HG03139 (cell line): ENCODE measurements around the gene SCN2A.

Experiments used
- ATAC-seq: cut with Tn5 transposase; IDR thresholded peaks from one replicate; pipeline ENCODE4 v1.9.1; 2021; ENCODE audit not compliant: unreplicated experiment

Gene SCN2A

GRCh38 chr2:165239230-165239629 is at the start of gene SCN2A:
Gene SCN2A, plus strand, starts transcription at chr2:165239414. Its CDS starts 56,410 bp downstream, at chr2:165295824.
- ATAC-seq = peak; percentile 69

- ATAC-seq = no peak
Observed at GRCh38 chr2:165191096-165191728, 48.0 kb upstream of the SCN2A start.

DNA sequence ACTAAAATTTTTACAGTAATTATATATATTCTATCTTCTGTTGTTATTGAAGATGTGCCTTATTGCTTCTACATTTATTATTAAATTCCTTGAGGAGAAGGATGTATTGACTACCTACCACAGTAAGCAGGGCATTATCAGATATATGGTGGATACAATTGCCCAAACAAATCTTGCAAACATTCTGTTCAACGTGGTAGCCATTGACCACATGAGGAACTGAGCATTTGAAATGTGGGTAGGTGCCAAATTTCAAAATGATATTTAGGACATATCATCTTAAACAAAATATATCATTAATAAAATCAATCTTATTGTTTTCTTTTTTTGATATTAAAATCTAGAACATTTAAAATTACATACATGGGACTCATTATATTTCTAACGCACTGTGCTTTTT is 46.5 kb upstream of the SCN2A start:
- ATAC-seq = no peak

DNA sequence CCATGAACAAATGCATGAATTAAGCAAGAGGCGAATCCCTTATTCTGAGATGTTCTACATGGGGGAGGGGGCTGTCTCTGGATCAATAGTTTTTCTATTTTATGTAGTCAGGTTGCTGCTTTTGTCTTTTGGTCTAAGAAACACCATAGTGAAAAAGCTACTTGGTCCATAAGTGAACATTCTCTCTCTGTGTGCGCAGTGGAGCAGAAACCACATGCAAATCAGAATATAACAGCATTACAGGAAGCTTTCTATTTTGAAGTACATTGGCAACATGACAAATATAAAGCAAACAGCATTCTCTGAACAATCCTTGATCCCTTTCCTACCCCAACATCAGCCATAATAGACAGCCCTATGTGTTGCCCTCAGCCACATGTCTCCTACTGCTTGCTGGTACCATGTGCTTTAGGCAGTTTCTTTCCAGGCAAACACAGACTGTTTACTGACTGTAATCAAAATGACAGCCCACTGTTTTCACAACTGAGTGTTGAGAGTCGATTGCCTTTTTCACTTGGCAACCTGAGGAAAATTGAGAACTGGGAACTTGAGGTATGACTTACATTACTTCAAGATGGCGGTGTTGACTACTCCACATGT is 45.9 kb upstream of the SCN2A start:
- ATAC-seq = peak; percentile 92

- no peak for ATAC-seq
Observed at GRCh38 chr2:165196411-165196810, 42.8 kb upstream of the SCN2A start.

- no peak for ATAC-seq
Observed at GRCh38 chr2:165197346-165197745, 41.9 kb upstream of the SCN2A start.

GRCh38 chr2:165198181-165198580 is 41.0 kb upstream of the SCN2A start:
- ATAC-seq = no peak

GRCh38 chr2:165202239-165202638 is 37.0 kb upstream of the SCN2A start:
- ATAC-seq = no peak

DNA sequence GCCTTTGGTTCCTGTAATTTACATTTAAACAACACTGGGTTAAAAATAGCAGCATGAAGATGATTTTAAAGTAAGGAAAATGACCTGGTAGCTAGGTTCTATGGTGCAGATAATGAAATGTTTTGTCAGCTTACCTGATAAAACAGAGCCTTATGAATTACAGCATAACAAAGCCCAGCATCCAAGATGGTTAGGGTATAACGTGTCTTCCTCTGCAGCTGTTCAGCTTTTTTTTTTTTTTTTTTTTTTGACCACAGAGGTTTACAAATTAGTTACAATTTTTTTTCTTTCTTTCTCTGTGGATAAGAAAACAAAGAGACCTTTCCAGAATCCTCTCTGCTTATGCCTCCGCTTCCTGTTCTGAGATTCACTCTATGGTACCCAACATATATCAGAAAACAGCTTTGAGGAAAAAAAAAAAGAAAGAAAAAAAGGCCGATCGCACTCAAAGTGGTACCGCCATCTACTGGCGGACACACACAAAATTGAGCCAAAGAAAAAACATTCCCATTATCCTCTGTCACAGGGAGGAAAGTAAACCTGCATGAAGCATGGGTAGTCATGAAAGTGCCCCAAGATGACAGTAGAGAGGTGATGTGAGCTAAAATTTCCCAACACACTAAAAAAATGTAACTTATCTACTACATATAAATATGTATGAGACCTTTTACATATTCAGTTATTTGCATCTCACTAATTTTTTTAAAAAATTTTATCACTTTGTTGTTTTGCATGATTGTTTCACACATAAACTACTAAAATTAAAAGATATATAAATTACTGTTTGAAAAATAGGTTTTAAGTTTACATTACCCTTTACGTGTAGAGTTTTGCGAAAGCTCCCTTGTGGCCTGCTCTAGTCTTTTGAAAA is 35.3 kb upstream of the SCN2A start, which contains the start of gene SCN3A:
SCN3A (minus strand) TSS at position 362 of the 871 bp plus-strand sequence. CDS start 27,656 bp downstream, outside the sequence.
- ATAC-seq = peak; percentile 73

- no peak for ATAC-seq
Observed at GRCh38 chr2:165205865-165206264, 33.3 kb upstream of the SCN2A start.

- ATAC-seq = no peak
Observed at GRCh38 chr2:165208094-165208493, 31.1 kb upstream of the SCN2A start.

DNA sequence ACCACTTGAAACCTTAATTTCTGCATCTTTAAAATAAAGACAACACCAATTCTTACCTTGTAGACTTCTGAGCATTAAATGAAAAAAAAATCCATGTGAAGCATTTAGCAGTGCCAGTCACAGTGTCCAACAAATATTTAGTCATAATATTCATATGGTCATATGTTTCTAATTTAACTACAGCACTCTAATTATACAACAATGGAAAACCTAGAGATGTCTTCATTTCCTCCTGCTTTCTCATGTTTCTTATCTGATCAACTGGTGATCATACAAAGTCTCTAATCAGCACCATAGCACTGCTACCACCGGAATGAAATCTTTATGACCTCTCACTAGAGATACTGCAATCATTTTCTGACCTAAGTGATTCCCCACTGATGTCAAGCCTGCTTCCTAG is 25.1 kb upstream of the SCN2A start:
- no peak for ATAC-seq

GRCh38 chr2:165219481-165219880 is 19.7 kb upstream of the SCN2A start:
- ATAC-seq = no peak

DNA sequence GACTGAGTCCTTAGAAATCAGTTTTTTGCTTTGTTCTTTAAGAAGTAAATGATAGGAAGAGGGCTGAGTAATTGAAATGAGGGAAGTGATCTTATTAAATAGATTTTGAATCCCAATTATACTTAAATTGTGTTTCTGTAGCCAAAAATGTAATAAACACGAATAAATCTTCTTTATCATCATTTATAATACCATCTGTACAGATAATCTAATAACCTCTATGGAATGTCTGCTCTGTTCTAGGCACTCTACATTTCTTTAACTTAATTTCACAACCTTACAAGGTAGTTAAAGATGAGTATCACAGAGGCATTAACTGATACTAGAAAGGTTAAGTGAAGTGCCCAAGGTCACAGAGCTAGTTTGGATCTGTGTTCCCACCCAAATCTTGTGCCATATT is 14.3 kb upstream of the SCN2A start:
- no peak for ATAC-seq

DNA sequence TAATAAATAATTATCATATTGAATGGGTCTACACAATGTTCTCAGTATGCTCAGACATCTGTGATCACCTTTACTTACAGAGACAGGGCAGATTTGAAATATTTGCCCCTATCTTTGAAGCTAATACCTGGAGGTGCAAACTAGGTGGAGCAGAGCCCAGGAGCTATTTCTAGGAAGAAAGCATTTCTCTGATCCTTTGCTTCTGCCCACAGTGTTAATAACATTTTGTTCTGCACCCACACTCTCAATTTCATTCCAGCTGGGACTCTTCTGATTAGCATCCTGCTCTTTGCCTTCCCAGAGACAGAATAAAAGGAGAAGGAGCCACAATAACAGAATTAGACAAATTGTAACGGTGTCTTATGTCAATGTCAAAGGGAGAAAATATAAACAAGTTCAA is 11.6 kb upstream of the SCN2A start:
- no peak for ATAC-seq

GRCh38 chr2:165237056-165237455 is 2.2 kb upstream of the SCN2A start:
- ATAC-seq = no peak

GRCh38 chr2:165238295-165238694 is 919 bp upstream of the SCN2A start:
- no peak for ATAC-seq

DNA sequence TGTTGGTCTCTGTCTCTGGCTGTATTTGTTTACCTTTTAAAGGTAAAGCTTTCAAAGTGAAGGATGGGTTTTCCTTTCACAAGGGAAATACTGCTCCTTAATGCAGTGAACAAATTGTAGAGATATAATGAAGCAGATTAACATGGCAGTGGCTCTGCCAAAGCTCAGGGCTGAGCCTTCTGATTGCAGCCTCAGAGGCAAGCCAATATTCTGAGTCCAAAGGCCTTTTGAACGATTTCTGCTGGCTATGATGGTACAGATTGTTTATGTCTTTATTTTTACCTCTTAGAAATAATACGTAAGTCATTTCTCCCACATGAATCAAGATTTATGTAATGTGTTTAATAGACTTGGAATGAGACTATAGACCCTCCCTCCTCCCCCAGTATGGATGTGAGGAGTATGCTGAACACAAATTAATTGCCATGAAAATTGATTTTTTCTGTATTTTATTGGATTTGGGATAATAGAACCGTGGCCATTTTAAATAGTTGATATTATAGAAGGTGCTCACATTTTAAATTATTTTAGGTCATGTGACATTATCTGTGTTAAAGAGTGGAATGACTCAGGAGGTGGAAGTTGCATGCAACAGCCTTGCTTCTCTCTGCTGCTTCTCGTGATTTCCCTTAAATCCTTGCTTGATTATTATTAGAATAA is 772 bp downstream of the SCN2A start:
- no peak for ATAC-seq

GRCh38 chr2:165240916-165241315 is 1.7 kb downstream of the SCN2A start:
- ATAC-seq = no peak

GRCh38 chr2:165245081-165245793 is 6.0 kb downstream of the SCN2A start:
- ATAC-seq = no peak

DNA sequence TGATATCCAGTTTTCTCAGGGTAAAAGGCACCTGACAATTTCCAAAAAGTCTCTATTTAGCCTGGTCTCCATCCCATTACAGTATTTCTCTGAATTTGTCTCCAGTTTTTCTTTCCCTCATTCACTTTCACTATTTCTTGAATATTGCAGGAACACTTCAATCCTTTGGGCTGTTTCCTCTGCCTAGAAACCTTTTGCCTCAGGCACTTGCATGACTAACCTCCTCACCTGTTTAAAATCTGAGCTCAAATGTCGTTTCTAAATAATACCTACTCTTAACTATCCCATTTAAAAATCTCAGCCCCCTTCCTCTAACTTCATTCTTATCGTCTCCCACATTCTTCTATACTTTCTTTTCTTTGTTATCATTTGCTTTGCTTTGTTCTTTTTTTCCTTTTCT is 9.0 kb downstream of the SCN2A start:
- no peak for ATAC-seq
